ENCODE measurements around the gene UXS1.

- TF ChIP-seq EZH2 (IDR thresholded peaks at IDR 0.05; ENCODE audit: insufficient read depth, poor library complexity, severe bottlenecking) (no peak), EZH2phosphoT487 (IDR thresholded peaks at IDR 0.05; ENCODE audit: insufficient read depth, low read depth) (no peak)
Observed at GRCh38 chr2:106163948-106164545, 30.1 kb downstream of the UXS1 start.

All from GM23248 (cell line).